GM19324 (cell line): ENCODE results near the gene TPCN2.

Source experiments
- ATAC-seq: cut with Tn5 transposase; IDR thresholded peaks from one replicate; pipeline ENCODE4 v1.9.1; 2021; ENCODE audit warnings: mild to moderate bottlenecking, moderate library complexity; ENCODE audit not compliant: unreplicated experiment, low FRiP score

TPCN2 gene

GRCh38 chr11:69089258-69089657 lies 40.5 kb downstream of the TPCN2 start:
- no peak for ATAC-seq

- no peak for ATAC-seq
These were observed 43.0 kb downstream of the TPCN2 start for GRCh38 chr11:69091638-69092165.

GRCh38 chr11:69092263-69092662 lies 43.5 kb downstream of the TPCN2 start:
- no peak for ATAC-seq

- no peak for ATAC-seq
These were observed 44.4 kb downstream of the TPCN2 start for GRCh38 chr11:69093106-69093505.

- no peak for ATAC-seq
These were observed 45.6 kb downstream of the TPCN2 start for GRCh38 chr11:69094111-69094914.

- ATAC-seq: no peak
These were observed 46.2 kb downstream of the TPCN2 start for GRCh38 chr11:69094915-69095290.

DNA sequence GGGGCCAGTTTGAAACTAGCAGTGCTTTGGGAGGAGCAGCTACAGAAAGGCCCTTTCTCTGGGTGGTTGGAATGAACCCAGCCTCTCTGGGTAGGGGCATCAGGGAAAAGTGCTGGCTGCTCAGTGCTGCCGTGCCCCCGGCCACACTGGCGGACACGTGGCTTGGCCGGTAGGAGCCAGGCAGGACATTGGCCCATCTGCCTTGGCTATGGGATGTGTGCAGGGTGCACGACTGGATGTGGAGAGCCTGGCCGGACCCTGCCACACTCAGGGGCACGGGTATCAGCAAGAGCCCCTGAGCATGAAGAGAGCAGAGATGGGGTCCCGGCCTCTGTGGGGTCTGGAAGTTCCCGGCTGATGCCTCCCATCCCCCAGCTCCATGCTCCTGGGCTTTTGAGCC lies 46.6 kb downstream of the TPCN2 start:
- no peak for ATAC-seq

DNA sequence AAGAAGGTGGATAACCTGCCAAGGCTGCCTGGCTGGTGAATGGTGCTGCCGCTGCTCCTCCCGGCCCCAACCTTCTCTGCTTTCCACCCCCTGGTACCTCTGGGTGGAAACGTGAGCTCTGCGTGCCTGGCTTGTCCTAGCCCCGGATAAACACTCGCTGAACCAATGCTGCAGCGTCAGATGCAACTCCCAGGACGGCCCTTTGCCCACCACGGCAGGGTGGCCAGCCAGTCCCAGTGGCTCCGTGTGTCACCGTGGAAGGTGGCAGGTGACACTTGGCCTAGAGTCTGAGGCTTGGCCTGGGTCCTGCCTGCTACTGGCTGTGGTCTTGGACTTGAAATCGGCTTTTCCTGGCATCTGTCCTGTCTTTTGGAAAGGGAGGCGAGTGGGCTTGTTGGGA lies 47.7 kb downstream of the TPCN2 start:
- ATAC-seq: no peak

DNA sequence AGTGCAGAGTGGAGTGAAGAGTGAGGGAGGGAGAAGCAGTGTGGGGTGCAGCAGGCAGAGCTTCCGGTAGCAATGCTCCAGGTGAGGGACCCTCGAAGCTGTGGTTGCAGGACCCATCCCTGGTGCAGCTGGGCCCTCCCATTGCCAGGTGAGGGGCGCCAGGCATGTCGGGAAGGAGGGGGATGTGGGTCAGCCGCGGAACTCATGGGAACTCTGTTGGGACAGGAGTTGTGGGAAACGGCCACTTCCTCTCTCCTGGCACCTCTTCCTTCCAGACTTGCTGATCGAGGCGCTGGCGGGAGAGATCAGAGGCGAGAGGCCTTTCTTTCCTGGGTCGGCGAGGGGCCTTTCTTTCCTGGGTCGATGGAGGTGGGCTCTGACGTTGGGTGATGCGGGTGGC lies 48.5 kb downstream of the TPCN2 start:
- ATAC-seq: no peak

- ATAC-seq: no peak
These were observed 50.4 kb downstream of the TPCN2 start for GRCh38 chr11:69099180-69099579.

GRCh38 chr11:69100454-69101114 lies 51.9 kb downstream of the TPCN2 start:
- no peak for ATAC-seq

DNA sequence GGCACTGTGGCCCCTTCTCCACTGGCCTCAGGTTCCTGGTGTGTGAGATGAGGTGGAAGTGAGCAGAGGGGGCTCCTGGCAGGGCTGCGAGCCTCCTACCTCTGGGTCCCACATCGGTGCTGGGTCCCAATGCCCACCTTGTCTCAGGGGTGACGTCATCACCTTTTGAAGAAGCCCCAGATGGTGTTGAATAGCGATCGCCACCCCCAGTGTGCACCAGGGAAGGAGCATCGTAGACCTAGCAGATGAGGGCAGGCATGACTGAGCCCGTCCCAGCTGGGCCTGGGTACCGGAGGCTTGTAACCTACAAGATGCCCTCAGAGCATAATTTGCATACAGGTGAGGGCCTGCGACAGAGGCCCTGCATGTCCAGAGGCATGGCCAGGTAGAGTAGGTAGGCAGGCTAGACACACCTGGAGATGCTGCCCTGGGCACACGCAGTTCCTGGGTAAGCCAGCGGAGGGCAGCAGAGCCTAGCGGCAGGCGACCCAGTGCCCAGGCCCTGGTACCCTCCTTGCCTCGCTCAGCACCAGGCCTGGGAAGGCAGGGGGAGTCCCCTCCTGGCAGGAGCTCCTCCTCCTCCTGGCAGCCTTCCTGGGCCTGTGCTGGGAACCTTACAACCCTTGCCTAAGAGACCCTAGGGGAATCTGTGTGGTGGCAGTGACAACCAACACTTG lies 52.5 kb downstream of the TPCN2 start:
- ATAC-seq: no peak

GRCh38 chr11:69101792-69102695 lies 53.3 kb downstream of the TPCN2 start:
- no peak for ATAC-seq

GRCh38 chr11:69102732-69103615 lies 54.2 kb downstream of the TPCN2 start:
- ATAC-seq: no peak

DNA sequence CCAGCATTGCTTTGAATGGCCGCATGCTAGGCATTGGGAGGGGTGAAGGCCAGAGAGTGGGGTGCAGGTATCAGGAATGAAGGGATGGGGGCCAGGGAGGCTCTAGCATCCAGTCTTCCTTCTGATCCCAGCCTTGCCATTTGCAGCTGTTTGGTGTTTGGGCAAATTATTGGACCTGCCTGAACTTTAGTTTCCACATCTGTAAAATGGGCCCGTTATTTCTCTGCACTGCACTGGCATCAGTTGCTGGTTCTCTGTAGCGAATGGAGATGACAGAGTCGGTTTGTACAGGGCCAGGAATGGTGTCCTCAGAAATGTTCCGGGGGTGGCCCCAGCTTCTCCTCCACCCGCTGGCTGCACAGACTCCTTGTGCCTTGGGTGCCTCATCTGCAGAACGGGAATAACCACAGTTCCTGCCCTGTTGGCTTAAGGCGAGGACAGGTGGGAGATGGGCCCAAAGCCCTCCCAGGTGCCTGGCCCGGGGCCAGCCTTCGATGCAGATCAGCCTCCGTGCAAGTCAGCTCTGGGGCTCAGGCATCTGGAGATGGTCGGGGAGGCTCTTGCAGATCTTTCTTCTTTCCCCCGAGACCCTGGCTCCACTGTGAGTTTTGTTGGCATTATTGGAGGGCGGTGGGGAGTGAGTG lies 55.6 kb downstream of the TPCN2 start:
- no peak for ATAC-seq

DNA sequence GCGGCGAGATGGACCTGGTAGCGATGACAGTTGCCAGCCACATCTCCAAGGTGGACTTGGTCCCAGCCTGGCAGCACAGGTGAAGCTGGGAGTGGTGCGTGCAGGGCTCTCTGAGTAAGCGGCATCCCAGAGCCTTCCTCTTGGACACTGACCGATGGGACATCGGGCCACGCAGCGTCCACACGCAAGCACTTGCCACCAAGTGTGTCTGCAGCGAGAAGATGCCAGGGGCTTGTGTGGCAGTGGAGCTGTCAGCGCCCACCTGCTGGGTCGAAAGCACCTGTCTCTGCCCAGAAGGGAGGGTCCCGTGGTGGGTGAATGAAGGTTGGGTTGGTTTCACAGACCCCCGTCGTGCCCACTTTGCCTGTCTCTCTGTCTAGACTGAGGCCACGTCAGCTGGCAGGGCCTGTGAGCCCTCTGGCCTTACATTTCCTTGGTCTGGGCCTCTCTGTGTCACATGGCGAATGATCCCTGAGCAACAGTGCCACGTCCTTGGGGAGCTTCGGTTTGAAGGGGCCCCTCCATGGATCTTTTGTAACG lies 56.2 kb downstream of the TPCN2 start:
- ATAC-seq: no peak

DNA sequence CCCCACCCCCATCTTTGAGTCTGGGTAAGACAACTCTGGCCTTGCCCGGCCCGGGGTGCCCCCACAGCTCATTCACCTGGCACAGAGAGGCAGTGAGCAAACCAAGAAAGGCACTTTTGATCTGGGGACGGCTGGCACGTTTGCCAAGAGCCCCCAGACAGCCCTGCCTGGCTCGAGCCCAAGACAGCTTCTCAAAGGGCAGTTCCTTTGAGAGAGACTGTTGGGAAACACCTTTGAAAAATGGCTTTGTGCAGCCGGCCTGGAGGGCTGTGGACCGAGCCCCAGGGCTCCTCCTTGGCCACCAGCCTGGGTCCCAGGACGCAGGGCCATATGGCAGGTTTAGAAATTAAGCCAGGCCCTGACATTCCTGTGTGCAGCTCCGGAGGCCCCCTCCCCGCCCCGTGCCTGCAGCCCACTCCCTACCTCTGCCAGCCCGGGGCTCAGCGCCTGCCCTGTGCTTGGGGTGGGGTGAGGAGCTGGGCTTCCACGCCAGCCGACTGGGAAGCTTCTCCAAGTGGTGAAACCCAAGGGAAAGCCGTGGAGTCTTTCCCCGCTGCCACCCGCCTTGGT lies 56.8 kb downstream of the TPCN2 start:
- ATAC-seq: no peak
